GM12891 (cell line): ENCODE measurements around the gene HOTAIR.

ENCODE experiments used
- PAX5 ChIP-seq: IDR thresholded peaks from 2 replicates; pipeline ENCODE4 v1.6.1; 2011; ENCODE audit warnings: low read length, moderate library complexity, mild to moderate bottlenecking; ENCODE audit not compliant: insufficient read depth, severe bottlenecking
- POLR2A ChIP-seq: IDR thresholded peaks from 2 replicates; pipeline ENCODE4 v1.6.1; 2011; ENCODE audit warnings: low read depth, low read length, control low read depth
- POLR2AphosphoS5 ChIP-seq: IDR thresholded peaks from 2 replicates; pipeline ENCODE4 v1.6.1; 2011; ENCODE audit warnings: low read depth, low read length, control low read depth
- SPI1 ChIP-seq: IDR thresholded peaks from 2 replicates; pipeline ENCODE4 v1.6.1; 2011; ENCODE audit warnings: low read depth, low read length, control low read depth

DNA sequence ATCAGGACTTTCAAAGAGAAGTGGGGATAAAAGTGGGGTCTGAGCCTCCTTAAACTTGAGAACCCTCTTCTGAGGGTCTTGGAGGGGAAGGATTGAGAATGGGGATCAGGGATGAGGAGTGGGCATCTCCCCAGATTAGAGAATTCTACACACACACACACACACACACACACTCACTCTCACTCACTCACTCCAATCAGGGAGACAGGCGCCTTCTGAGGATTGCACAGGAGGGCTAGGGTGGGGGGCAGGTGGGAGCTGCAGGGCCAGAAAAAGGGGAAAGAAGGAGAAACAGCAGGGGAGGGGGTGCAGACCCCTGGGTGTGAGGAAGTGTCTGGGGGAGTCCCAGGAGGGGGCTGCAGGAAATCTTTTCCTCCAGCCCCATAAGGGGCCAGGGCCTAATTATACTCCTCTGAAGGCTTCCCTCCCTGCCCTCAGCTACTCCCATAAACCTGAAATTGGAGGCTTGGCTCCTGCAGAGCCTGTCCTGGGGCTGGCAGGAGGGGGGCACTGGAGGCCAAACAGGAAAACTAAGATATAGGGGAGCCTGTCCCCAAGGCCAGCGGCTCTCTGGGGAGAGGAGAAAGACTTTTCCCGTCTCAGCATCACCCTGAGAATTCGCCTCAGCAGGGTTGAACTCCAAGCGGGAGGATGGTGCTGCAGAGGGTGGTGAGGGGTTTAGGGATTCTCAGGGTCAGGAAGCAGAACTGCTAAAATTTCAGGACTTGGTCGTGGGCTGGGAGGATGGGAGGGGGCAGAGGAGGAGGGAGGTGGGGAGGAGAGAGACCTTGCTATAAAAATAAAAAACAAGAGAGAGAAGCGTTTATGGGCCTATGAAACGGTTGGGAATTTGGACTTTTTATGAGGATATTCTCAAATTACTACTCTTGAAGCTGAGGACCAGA lies 26.8 kb upstream of the HOTAIR start:
- TF ChIP-seq SPI1 (no peak), POLR2AphosphoS5 (no peak), POLR2A (no peak), PAX5 (no peak)
